Smooth muscle cell (in vitro differentiated cells): ENCODE data around the gene CD48. TPM values are rescaled to one million over a fixed set of nuclear protein-coding genes. Genes with fewer than 3 reads are reported as not detected.

ENCODE experiments used
- DNase-seq: peaks from one replicate; lab custom pipeline; 2025; ENCODE audit not compliant: unreplicated experiment; lab: John Stamatoyannopoulos, UW
- H2AFZ ChIP-seq: fragments of 200-600 bp; sonication (generic); 2 replicates; pipeline ENCODE4 v1.6.0; 2016; ENCODE audit warnings: antibody characterized with exemption, low read depth, mild to moderate bottlenecking
- H3F3A ChIP-seq: fragments of 200-600 bp; sonication (generic); 2 replicates; pipeline ENCODE4 v1.6.0; 2017; ENCODE audit warnings: antibody characterized with exemption, low read depth
- H3K27ac ChIP-seq: fragments of 200-600 bp; sonication (generic); 2 replicates; pipeline ENCODE4 v1.5.1; 2016; ENCODE audit warnings: low read depth, mild to moderate bottlenecking
- H3K27me3 ChIP-seq: fragments of 200-600 bp; sonication (generic); 2 replicates; pipeline ENCODE4 v1.6.1; 2016; ENCODE audit warnings: low read depth, mild to moderate bottlenecking
- H3K36me3 ChIP-seq: fragments of 200-600 bp; sonication (generic); 2 replicates; pipeline ENCODE4 v1.5.1; 2016; ENCODE audit warnings: low read depth
- H3K4me1 ChIP-seq: fragments of 200-600 bp; sonication (generic); 2 replicates; pipeline ENCODE4 v1.5.1; 2016; ENCODE audit warnings: low read depth
- H3K4me2 ChIP-seq: fragments of 200-600 bp; sonication (generic); 2 replicates; pipeline ENCODE4 v1.6.0; 2016; ENCODE audit warnings: mild to moderate bottlenecking
- H3K4me3 ChIP-seq: fragments of 200-600 bp; sonication (generic); 2 replicates; pipeline ENCODE4 v1.5.1; 2016; ENCODE audit warnings: mild to moderate bottlenecking
- H3K79me2 ChIP-seq: fragments of 200-600 bp; sonication (generic); 2 replicates; pipeline ENCODE4 v1.6.0; 2016; ENCODE audit warnings: low read depth, mild to moderate bottlenecking
- H3K9ac ChIP-seq: fragments of 200-600 bp; sonication (generic); 2 replicates; pipeline ENCODE4 v1.6.0; 2016; ENCODE audit warnings: low read depth
- H3K9me3 ChIP-seq: fragments of 200-600 bp; sonication (generic); replicated peaks from 2 replicates; pipeline ENCODE4 v1.5.1; 2016; ENCODE audit warnings: low read depth
- H4K20me1 ChIP-seq: fragments of 200-600 bp; sonication (generic); 2 replicates; pipeline ENCODE4 v1.6.0; 2016; ENCODE audit warnings: low read depth
- CTCF ChIP-seq: fragments of 200-600 bp; sonication (generic); IDR thresholded peaks from 2 replicates; pipeline ENCODE4 v1.5.1; 2017; ENCODE audit warnings: borderline replicate concordance, mild to moderate bottlenecking, antibody characterized with exemption; ENCODE audit not compliant: insufficient read depth, poor library complexity, severe bottlenecking
- WGBS: methylation state at CpG from one replicate; pipeline ENCODE4 v1.1.7; 2016; ENCODE audit warnings: low lambda C conversion rate; 5-methylcytosine and 5-hydroxymethylcytosine counted together
- polyA plus RNA-seq: library from polyadenylated mRNA; unstranded; fragments of >200 nt; fragmentation: Nextera tagmentation; extraction: Ambion mirVana; gene quantifications from 2 replicates; pipeline ENCODE4 v1.2.1, GENCODE V29; 2016
- total RNA-seq: library from RNA; depleted of rRNA; stranded (reverse); fragments of >200 nt; gene quantifications from 2 replicates; pipeline ENCODE4 v1.2.3, GENCODE V29; 2014

The CD48 gene
- total RNA-seq (not detected in 2 replicates), polyA plus RNA-seq (0.37 TPM in 1 of 2 replicates, not detected in the other)

- no peaks in the 10 kb centered on the region for H3K4me1 ChIP-seq
- no peak within 1 kb of the TSS for H3K27ac ChIP-seq
- no peaks in the 10 kb centered on the region for H4K20me1 ChIP-seq
- H3K27me3 ChIP-seq = no peaks in the 10 kb centered on the region
- no peak for DNase-seq
- H2AFZ ChIP-seq = no peak within 1 kb of the TSS
- TF ChIP-seq CTCF = no peak
- 50% methylated on average over 9 of the region's 9 CpGs for WGBS
- no peaks in the 10 kb centered on the region for H3F3A ChIP-seq
- H3K9ac ChIP-seq = no peak within 1 kb of the TSS
- H3K9me3 ChIP-seq = no peaks in the 10 kb centered on the region
- H3K4me2 ChIP-seq = peak within 1 kb of the TSS; percentile 26
- no peaks in the 10 kb centered on the region for H3K79me2 ChIP-seq
- no peak within 1 kb of the TSS for H3K4me3 ChIP-seq
- H3K36me3 ChIP-seq = no peaks in the 10 kb centered on the region
Observed at GRCh38 chr1:160711602-160712311, at the start of gene CD48. TSS of gene CD48 (minus strand) at chr1:160711822. CDS start at chr1:160711763, 59 bp downstream.

GRCh38 chr1:160761046-160761445 is 49.4 kb upstream of the CD48 start:
- Histone ChIP-seq H3F3A (no peaks in the 10 kb centered on the region), H3K4me1 (no peaks in the 10 kb centered on the region), H3K36me3 (no peaks in the 10 kb centered on the region), H3K27me3 (no peaks in the 10 kb centered on the region), H2AFZ (no peak overlapping the region), H3K79me2 (no peaks in the 10 kb centered on the region), H3K9me3 (no peaks in the 10 kb centered on the region), H3K4me2 (no peak overlapping the region), H3K9ac (no peak overlapping the region), H4K20me1 (no peaks in the 10 kb centered on the region), H3K27ac (no peak overlapping the region), H3K4me3 (no peak overlapping the region)
- WGBS = 87% methylated on average over 4 of the region's 4 CpGs
- TF ChIP-seq CTCF = no peak
- no peak for DNase-seq

- H4K20me1 ChIP-seq = no peaks in the 10 kb centered on the region
- DNase-seq = no peak
Observed at GRCh38 chr1:160759740-160760139, 48.1 kb upstream of the CD48 start.

More at GRCh38 chr1:160759740-160760139, 48.1 kb upstream of the CD48 start:
- H3K27ac ChIP-seq = no peak overlapping the region
- H3K9me3 ChIP-seq = no peaks in the 10 kb centered on the region
- no peaks in the 10 kb centered on the region for H3K79me2 ChIP-seq
- H3K4me1 ChIP-seq = no peaks in the 10 kb centered on the region
- H3K4me3 ChIP-seq = no peak overlapping the region
- no peaks in the 10 kb centered on the region for H3K36me3 ChIP-seq
- no peaks in the 10 kb centered on the region for H3F3A ChIP-seq
- no peak overlapping the region for H2AFZ ChIP-seq
- no peak overlapping the region for H3K4me2 ChIP-seq
- no peak overlapping the region for H3K9ac ChIP-seq
- TF ChIP-seq CTCF = no peak
- no peaks in the 10 kb centered on the region for H3K27me3 ChIP-seq
